Measurements from ENCODE around the gene RASSF5.
A peak's percentile ranks its signal among the peaks of the same experiment; 100 is the strongest.

The RASSF5 gene

DNA sequence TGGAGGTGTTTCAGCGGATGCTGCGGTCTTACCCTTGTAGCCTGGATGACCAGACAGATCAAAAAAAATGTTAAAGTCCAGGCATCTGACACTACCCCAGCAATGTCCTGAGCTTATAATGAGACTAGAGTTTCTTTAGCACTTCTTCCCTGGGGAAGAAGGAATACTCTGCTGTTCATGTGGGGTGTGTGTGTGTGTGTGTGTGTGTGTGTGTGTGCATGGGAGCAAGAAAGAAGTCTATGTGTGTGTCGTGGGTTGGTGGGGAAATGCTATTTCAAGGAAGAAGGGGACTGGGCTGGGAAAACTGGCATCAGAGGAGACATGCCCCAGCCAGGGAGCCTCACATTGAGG lies 3.0 kb upstream of the RASSF5 start:
- DNase-seq: no peak
- Histone ChIP-seq H3K27me3 (replicated peaks) (peaks cover 12% of the 10 kb centered on the region), H3K36me3 (replicated peaks) (peaks cover 4% of the 10 kb centered on the region), H3K4me3 (ENCODE audit: low read depth, low read length) (no peak overlapping the region), H3K27ac (no peak overlapping the region)
- TF ChIP-seq, protein P1, sequence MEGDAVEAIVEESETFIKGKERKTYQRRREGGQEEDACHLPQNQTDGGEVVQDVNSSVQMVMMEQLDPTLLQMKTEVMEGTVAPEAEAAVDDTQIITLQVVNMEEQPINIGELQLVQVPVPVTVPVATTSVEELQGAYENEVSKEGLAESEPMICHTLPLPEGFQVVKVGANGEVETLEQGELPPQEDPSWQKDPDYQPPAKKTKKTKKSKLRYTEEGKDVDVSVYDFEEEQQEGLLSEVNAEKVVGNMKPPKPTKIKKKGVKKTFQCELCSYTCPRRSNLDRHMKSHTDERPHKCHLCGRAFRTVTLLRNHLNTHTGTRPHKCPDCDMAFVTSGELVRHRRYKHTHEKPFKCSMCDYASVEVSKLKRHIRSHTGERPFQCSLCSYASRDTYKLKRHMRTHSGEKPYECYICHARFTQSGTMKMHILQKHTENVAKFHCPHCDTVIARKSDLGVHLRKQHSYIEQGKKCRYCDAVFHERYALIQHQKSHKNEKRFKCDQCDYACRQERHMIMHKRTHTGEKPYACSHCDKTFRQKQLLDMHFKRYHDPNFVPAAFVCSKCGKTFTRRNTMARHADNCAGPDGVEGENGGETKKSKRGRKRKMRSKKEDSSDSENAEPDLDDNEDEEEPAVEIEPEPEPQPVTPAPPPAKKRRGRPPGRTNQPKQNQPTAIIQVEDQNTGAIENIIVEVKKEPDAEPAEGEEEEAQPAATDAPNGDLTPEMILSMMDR (IDR thresholded peaks at IDR 0.05; ENCODE audit: low read depth, low read length, missing control alignments): no peak
- in situ Hi-C loops (cut with HindIII; ENCODE audit: low pct_ligation_motif_present, low sequenced_read_pairs): no loop called here

DNA sequence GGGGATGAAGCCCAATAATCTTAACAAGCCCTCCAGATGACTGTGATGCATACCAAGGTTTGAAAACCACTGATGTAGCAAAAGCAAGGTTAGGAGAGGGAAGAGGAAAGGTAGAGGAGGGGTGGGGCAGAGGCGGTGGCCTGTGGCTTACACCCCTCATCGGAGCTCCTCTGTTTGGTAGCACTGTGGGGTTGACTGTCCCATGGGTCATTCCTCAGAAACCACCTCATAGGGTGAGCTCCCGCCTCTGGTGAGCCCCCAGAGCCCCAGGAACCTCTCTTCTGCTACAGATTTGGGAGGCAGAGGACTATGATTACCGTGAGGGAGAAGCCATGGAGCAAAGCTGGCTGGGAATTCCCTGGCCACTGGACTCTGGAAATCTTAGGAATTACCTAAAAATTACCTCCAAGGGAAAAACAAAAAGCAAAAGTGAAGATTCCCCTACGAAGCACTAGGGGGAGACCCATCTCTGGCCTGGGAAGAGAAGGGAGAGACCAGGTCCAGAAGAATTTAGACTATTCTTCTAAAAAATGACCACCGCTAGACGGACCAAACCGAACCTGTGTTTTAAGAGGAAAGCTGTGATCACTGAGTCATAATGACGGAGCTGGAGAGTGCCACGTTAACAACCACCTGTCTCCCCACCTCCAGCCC lies 1.5 kb upstream of the RASSF5 start:
- TF ChIP-seq, protein P1 (IDR thresholded peaks at IDR 0.05; ENCODE audit: low read depth, low read length, missing control alignments): peak; percentile 79
- Histone ChIP-seq H3K4me3 (ENCODE audit: low read depth, low read length) (no peak overlapping the region), H3K27ac (no peak overlapping the region), H3K36me3 (replicated peaks) (no peaks in the 10 kb centered on the region), H3K27me3 (replicated peaks) (peaks cover 12% of the 10 kb centered on the region)
- DNase-seq: no peak
- in situ Hi-C loops (cut with HindIII; ENCODE audit: low pct_ligation_motif_present, low sequenced_read_pairs): no loop called here

DNA sequence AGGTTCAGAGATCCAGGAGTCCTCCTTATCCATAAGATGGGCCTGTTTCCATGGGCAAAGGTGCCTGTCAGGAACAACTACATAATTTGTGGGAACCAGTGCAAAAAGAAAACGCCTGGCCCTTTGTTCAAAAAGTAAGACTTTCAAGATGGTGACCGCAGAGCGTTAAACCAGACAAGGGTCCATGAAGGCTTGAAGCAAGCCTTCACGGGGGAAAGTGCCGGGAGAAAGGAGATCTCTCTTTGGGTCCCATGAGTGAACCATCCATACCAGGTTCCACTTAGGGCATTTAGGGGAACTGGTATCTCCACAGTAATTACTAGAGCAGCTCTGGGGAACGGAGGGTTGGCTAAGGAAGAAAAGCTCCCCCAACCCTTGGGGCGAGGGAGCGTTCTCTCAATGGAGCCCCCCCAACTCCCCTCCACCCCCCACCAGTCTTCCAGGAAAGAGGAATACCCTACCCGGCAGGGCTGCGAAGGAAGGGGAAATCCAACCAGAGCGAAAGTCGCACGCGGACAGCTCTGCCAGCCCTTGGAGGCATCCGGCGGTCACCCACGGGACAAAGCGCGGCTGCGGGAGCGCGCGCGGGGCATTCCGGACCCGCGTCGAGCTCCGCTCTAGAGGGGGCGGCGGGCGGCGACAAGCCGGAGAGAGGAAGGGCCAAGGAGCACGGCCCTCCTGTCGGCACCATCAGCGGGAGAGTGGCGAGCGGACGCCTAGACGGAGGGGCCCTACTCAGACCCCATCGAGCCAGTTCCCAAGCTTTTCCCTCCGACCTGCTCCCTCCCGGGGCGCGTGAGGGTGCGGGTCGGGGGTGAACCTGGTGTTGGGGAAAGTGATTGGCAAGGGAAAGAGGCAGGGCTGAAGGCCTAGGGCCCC lies 687 bp upstream of the RASSF5 start:
- Histone ChIP-seq H3K27me3 (replicated peaks) (peaks cover 12% of the 10 kb centered on the region), H3K27ac (no peak overlapping the region), H3K36me3 (replicated peaks) (no peaks in the 10 kb centered on the region), H3K4me3 (ENCODE audit: low read depth, low read length) (peak overlapping the region; percentile 55)
- TF ChIP-seq, protein P1 (IDR thresholded peaks at IDR 0.05; ENCODE audit: low read depth, low read length, missing control alignments): no peak
- DNase-seq: no peak
- in situ Hi-C loops (cut with HindIII; ENCODE audit: low pct_ligation_motif_present, low sequenced_read_pairs): no loop called here

DNA sequence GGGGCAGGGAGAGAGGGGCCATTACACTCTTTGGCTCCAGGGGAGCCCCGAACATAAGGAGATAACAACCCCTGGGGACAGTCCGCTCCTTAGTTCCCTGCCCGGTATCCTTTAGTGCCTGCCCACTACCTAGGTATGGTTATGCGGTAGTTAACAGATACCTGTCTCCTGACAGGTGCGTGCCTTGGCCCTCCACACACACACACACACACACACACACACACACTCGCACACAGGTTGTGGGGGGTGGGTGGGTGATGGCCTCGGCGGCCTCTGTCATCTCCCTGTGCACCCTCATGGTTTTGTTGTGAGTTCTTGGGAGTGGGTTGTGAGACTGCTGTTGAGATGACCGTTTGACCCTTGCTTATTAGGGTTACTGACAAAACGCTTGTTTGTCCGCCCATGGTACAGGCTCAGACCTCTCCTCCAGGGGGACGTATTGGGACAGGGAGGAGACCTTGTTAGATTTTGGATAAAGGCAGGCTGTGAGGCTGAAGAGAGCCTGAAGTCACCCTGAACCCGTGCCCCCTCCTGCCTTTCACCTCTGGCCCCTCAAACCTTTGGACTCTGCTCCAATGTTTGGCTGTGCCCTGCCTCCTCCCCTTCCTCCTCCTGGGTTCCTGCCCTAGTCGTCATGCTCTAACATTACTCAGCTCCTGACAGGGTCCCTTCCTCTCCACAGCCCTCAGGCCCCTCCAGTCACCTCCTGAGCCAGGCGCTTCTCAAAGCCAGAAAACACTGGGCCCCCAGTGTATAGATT lies 979 bp downstream of the RASSF5 start:
- no peak for DNase-seq
- H3K27ac ChIP-seq: no peak overlapping the region
- peaks cover 12% of the 10 kb centered on the region for H3K27me3 ChIP-seq (replicated peaks)
- H3K36me3 ChIP-seq (replicated peaks): no peaks in the 10 kb centered on the region
- in situ Hi-C loops (cut with HindIII; ENCODE audit: low pct_ligation_motif_present, low sequenced_read_pairs): no loop called here
- TF ChIP-seq, protein P1 (IDR thresholded peaks at IDR 0.05; ENCODE audit: low read depth, low read length, missing control alignments): no peak
- H3K4me3 ChIP-seq (ENCODE audit: low read depth, low read length): peak overlapping the region; percentile 55

DNA sequence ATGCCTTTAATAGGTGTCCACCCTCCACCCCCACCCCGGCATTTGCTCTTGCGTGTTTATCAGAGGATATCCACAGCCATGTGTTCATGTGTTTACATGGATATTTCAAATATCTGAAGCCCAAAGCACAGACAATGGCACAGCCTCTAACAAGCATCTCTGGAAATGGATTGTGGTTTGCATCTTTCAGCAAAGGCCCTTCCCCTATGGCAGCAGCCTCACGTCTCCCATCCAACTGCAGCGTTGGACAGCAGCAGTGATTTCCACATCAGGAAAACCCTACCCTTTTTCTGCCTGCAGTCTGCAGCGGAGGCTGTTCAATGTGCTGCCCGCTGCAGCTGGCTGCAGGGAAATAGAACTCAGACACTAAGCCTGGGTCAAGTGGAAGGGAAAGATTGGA lies 1.6 kb downstream of the RASSF5 start:
- TF ChIP-seq, protein P1 (IDR thresholded peaks at IDR 0.05; ENCODE audit: low read depth, low read length, missing control alignments): no peak
- H3K36me3 ChIP-seq (replicated peaks): no peaks in the 10 kb centered on the region
- DNase-seq: no peak
- in situ Hi-C loops (cut with HindIII; ENCODE audit: low pct_ligation_motif_present, low sequenced_read_pairs): no loop called here
- peaks cover 12% of the 10 kb centered on the region for H3K27me3 ChIP-seq (replicated peaks)
- no peak overlapping the region for H3K4me3 ChIP-seq (ENCODE audit: low read depth, low read length)
- no peak overlapping the region for H3K27ac ChIP-seq
